ACC112 (cell line): Measurements from ENCODE around the gene GABBR2.
"Not testable (repeated sequence)": the region's sequence is repeated elsewhere in the genome, so short reads cannot be mapped to it uniquely, and the experiment has no call there.

Experiments used
- H2AFZ ChIP-seq: fragments of 200-600 bp; sonication (generic); one replicate; pipeline ENCODE4 v1.6.0; 2017; ENCODE audit warnings: antibody characterized with exemption, low read length; ENCODE audit not compliant: unreplicated experiment
- H3K27ac ChIP-seq: fragments of 200-600 bp; sonication (generic); 2 replicates; pipeline ENCODE4 v1.5.1; 2014; ENCODE audit warnings: low read depth, mild to moderate bottlenecking, antibody characterized with exemption, low read length, moderate library complexity
- H3K27me3 ChIP-seq: fragments of 200-600 bp; sonication (generic); 2 replicates; pipeline ENCODE4 v1.6.1; 2014; ENCODE audit warnings: mild to moderate bottlenecking, antibody characterized with exemption, low read length, moderate library complexity, mixed read lengths; ENCODE audit not compliant: insufficient read depth
- H3K36me3 ChIP-seq: fragments of 200-600 bp; sonication (generic); 2 replicates; pipeline ENCODE4 v1.6.1; 2016; ENCODE audit warnings: mild to moderate bottlenecking, antibody characterized with exemption, low read length, moderate library complexity, mixed read lengths; ENCODE audit not compliant: insufficient read depth
- H3K4me1 ChIP-seq: fragments of 200-600 bp; sonication (generic); one replicate; pipeline ENCODE4 v1.6.1; 2016; ENCODE audit warnings: low read length, mixed read lengths; ENCODE audit not compliant: insufficient read depth, unreplicated experiment, control insufficient read depth
- H3K4me3 ChIP-seq: fragments of 200-600 bp; sonication (generic); 2 replicates; pipeline ENCODE4 v1.5.1; 2014; ENCODE audit warnings: mild to moderate bottlenecking, low read depth, low read length
- H3K79me2 ChIP-seq: fragments of 200-600 bp; sonication (generic); one replicate; pipeline ENCODE4 v1.6.0; 2016; ENCODE audit warnings: low read length; ENCODE audit not compliant: control insufficient read depth, unreplicated experiment, insufficient read depth

Gene GABBR2

DNA sequence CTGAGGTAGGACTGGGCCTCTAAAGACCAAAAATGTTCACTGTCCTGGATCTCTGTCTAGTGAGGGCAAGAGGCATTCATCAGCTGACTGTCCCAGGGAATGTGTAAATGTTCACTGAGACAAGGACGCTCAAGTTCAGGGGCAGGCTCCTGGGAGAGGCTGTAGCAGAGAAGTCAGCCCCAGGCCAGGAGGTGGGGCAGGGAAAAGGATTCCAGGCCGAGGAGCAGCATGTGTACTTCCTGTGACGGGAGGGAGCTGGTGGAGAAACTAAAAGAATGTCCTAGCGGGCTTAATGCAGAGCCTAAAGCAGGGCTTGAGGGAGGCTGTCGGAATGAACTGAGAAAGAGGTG is 205.8 kb downstream of the GABBR2 start:
- Histone ChIP-seq H3K36me3 (no peaks in the 10 kb centered on the region), H3K4me3 (no peak overlapping the region), H2AFZ (peak overlapping the region; percentile 77), H3K4me1 (peaks cover 12% of the 10 kb centered on the region), H3K79me2 (no peaks in the 10 kb centered on the region), H3K27ac (peak overlapping the region; percentile 26), H3K27me3 (no peaks in the 10 kb centered on the region)

- H3K79me2 ChIP-seq: no peaks in the 10 kb centered on the region
- no peak overlapping the region for H3K4me3 ChIP-seq
- peak overlapping the region; percentile 26 for H3K27ac ChIP-seq
- peaks cover 12% of the 10 kb centered on the region for H3K4me1 ChIP-seq
- peak overlapping the region; percentile 77 for H2AFZ ChIP-seq
- no peaks in the 10 kb centered on the region for H3K27me3 ChIP-seq
- H3K36me3 ChIP-seq: no peaks in the 10 kb centered on the region
These were observed 206.3 kb downstream of the GABBR2 start for GRCh38 chr9:98502311-98502975.

GRCh38 chr9:98501819-98502218 is 206.9 kb downstream of the GABBR2 start:
- Histone ChIP-seq H3K36me3 (no peaks in the 10 kb centered on the region), H3K4me1 (peaks cover 12% of the 10 kb centered on the region), H3K4me3 (no peak overlapping the region), H2AFZ (no peak overlapping the region), H3K27ac (no peak overlapping the region), H3K27me3 (no peaks in the 10 kb centered on the region), H3K79me2 (no peaks in the 10 kb centered on the region)

DNA sequence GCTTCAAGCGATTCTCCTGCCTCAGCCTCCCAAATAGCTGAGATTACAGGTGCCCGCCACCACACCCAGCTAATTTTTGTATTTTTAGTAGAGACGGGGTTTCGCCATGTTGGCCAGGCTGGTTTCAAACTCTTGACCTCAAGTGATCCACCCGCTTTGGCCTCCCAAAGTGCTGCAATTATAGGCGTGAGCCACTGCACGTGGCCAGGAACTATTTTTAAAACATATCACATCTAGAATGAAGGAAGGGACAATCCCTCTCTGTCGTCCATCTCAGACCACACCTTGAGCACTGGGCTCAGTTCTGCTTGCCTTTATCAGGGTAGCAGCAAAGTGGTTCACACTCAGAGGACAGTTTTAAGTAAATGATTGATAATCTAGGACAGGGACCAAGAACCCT is 207.5 kb downstream of the GABBR2 start:
- not testable (repeated sequence) for H3K27ac ChIP-seq, H3K36me3 ChIP-seq, H2AFZ ChIP-seq, H3K4me3 ChIP-seq, H3K27me3 ChIP-seq, H3K79me2 ChIP-seq
- peaks cover 12% of the 10 kb centered on the region for H3K4me1 ChIP-seq

- Histone ChIP-seq H3K27me3 (no peaks in the 10 kb centered on the region), H2AFZ (no peak overlapping the region), H3K4me1 (peaks cover 12% of the 10 kb centered on the region), H3K27ac (no peak overlapping the region), H3K4me3 (no peak overlapping the region), H3K79me2 (no peaks in the 10 kb centered on the region), H3K36me3 (no peaks in the 10 kb centered on the region)
These were observed 208.3 kb downstream of the GABBR2 start for GRCh38 chr9:98500337-98500919.

GRCh38 chr9:98495530-98495929 is 213.2 kb downstream of the GABBR2 start:
- Histone ChIP-seq H3K4me1 (peaks cover 16% of the 10 kb centered on the region), H2AFZ (no peak overlapping the region), H3K36me3 (no peaks in the 10 kb centered on the region), H3K27me3 (no peaks in the 10 kb centered on the region), H3K79me2 (no peaks in the 10 kb centered on the region), H3K27ac (no peak overlapping the region), H3K4me3 (no peak overlapping the region)

GRCh38 chr9:98494852-98495251 is 213.9 kb downstream of the GABBR2 start:
- Histone ChIP-seq H3K27ac (no peak overlapping the region), H3K36me3 (no peaks in the 10 kb centered on the region)

DNA sequence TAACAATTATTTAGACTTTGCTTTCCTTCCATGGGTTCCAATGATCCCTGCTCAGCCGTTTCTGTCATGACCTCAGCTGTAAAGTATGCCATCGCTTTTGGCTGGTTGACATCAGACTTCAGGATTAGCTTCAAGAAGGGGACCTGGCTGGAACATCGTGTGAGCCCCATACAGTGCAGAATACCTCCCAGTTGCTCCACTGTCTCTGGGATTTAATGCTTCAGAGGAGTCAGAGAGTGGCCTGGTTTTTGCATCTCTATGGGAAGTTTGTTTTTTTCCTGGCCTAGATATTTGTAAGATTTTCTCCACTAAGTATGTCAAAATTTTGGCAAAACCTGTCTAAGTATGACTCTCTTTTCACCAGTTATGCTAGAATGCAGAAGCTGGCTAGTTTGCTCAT is 216.9 kb downstream of the GABBR2 start:
- Histone ChIP-seq H3K79me2 (no peaks in the 10 kb centered on the region), H3K36me3 (no peaks in the 10 kb centered on the region), H2AFZ (peak overlapping the region; percentile 82), H3K27me3 (no peaks in the 10 kb centered on the region), H3K4me1 (peaks cover 31% of the 10 kb centered on the region), H3K27ac (peak overlapping the region; percentile 35; the same call in 1 of the 2 replicates), H3K4me3 (no peak overlapping the region)

More at GRCh38 chr9:98494852-98495251, 213.9 kb downstream of the GABBR2 start:
- H3K4me3 ChIP-seq: no peak overlapping the region
- H2AFZ ChIP-seq: no peak overlapping the region
- H3K79me2 ChIP-seq: no peaks in the 10 kb centered on the region
- H3K4me1 ChIP-seq: peaks cover 16% of the 10 kb centered on the region
- H3K27me3 ChIP-seq: no peaks in the 10 kb centered on the region

DNA sequence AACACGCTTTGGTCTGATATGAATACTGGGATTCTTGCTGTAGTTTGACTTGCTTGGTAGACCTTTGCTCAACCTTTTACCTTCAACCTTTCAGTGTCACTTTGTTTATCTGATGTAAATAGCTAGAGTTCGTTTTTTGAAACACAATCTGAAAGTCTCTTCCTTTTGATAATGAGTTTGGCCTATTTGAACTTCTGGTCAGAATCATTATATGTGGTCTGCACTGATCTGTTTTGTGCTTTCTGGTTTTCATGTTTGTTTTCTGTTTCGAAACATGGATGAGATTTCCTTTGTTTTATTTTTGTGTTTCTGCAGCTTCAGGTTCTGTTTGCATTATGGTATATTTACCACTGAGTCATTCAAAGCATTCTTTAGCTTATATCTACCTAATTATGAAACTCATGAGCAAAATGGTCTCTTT is 217.5 kb downstream of the GABBR2 start:
- Histone ChIP-seq H3K4me3 (no peak overlapping the region), H3K27me3 (no peaks in the 10 kb centered on the region), H3K36me3 (no peaks in the 10 kb centered on the region), H3K27ac (no peak overlapping the region), H3K79me2 (no peaks in the 10 kb centered on the region), H2AFZ (peak overlapping the region; percentile 16), H3K4me1 (peaks cover 31% of the 10 kb centered on the region)

- H3K4me1 ChIP-seq: peaks cover 31% of the 10 kb centered on the region
- no peaks in the 10 kb centered on the region for H3K27me3 ChIP-seq
- H3K79me2 ChIP-seq: no peaks in the 10 kb centered on the region
- H3K27ac ChIP-seq: peak overlapping the region; percentile 75
- peak overlapping the region; percentile 93 for H2AFZ ChIP-seq
- H3K4me3 ChIP-seq: peak overlapping the region; percentile 15; the same call in 1 of the 2 replicates
- H3K36me3 ChIP-seq: no peaks in the 10 kb centered on the region
These were observed 220.0 kb downstream of the GABBR2 start for GRCh38 chr9:98488571-98489312.

- Histone ChIP-seq H2AFZ (no peak overlapping the region), H3K79me2 (no peaks in the 10 kb centered on the region), H3K27me3 (no peaks in the 10 kb centered on the region), H3K27ac (no peak overlapping the region), H3K4me3 (no peak overlapping the region), H3K4me1 (peaks cover 17% of the 10 kb centered on the region), H3K36me3 (no peaks in the 10 kb centered on the region)
These were observed 223.0 kb downstream of the GABBR2 start for GRCh38 chr9:98485706-98486105.
